OCI-LY1 (cell line): ENCODE results near the gene RALGPS1.

Source experiments
- H2AFZ ChIP-seq: fragments of 200-600 bp; sonication (generic), shearing (Covaris generic); 2 replicates; pipeline ENCODE4 v1.6.0; 2014; ENCODE audit warnings: antibody characterized with exemption, mild to moderate bottlenecking, low read length
- H3F3A ChIP-seq: fragments of 200-600 bp; sonication (generic), shearing (Covaris generic); 2 replicates; pipeline ENCODE4 v1.6.0; 2014; ENCODE audit warnings: mild to moderate bottlenecking, antibody characterized with exemption, low read length, moderate library complexity; ENCODE audit not compliant: insufficient read depth
- H3K27ac ChIP-seq: fragments of 200-600 bp; sonication (generic); 2 replicates; pipeline ENCODE4 v1.5.1; 2014; ENCODE audit warnings: low read length, mixed run types, mild to moderate bottlenecking, low read depth; ENCODE audit not compliant: poor library complexity, severe bottlenecking
- H3K27me3 ChIP-seq: fragments of 200-600 bp; sonication (generic); 2 replicates; pipeline ENCODE4 v1.6.0; 2014; ENCODE audit warnings: antibody characterized with exemption, mild to moderate bottlenecking, low read length, moderate library complexity; ENCODE audit not compliant: insufficient read depth
- H3K36me3 ChIP-seq: fragments of 200-600 bp; sonication (generic); 2 replicates; pipeline ENCODE4 v1.6.1; 2014; ENCODE audit warnings: mild to moderate bottlenecking, antibody characterized with exemption, low read length, moderate library complexity, mixed read lengths; ENCODE audit not compliant: insufficient read depth
- H3K4me1 ChIP-seq: fragments of 200-600 bp; sonication (generic); 2 replicates; pipeline ENCODE4 v1.5.1; 2014; ENCODE audit warnings: mild to moderate bottlenecking, low read length, moderate library complexity; ENCODE audit not compliant: insufficient read depth, severe bottlenecking
- H3K4me2 ChIP-seq: fragments of 200-600 bp; sonication (generic), shearing (Covaris generic); 2 replicates; pipeline ENCODE4 v1.6.1; 2014; ENCODE audit warnings: low read length
- H3K4me3 ChIP-seq: fragments of 200-600 bp; sonication (generic); 2 replicates; pipeline ENCODE4 v1.5.1; 2014; ENCODE audit warnings: low read length, low read depth, mild to moderate bottlenecking, mixed read lengths; ENCODE audit not compliant: poor library complexity, severe bottlenecking
- H3K79me2 ChIP-seq: fragments of 200-600 bp; shearing (Covaris generic); 2 replicates; pipeline ENCODE4 v1.6.1; 2016; ENCODE audit warnings: mixed run types, low read length, mixed read lengths; ENCODE audit not compliant: insufficient read depth
- H3K9ac ChIP-seq: fragments of 200-600 bp; sonication (generic), shearing (Covaris generic); 2 replicates; pipeline ENCODE4 v1.6.1; 2014; ENCODE audit warnings: mild to moderate bottlenecking, low read length, mixed read lengths
- H3K9me2 ChIP-seq: fragments of 200-600 bp; sonication (generic), shearing (Covaris generic); 2 replicates; pipeline ENCODE4 v1.6.1; 2014; ENCODE audit warnings: low read depth, mild to moderate bottlenecking, low read length, mixed read lengths
- H3K9me3 ChIP-seq: fragments of 200-600 bp; shearing (Covaris generic); 2 replicates; pipeline ENCODE4 v1.6.1; 2014; ENCODE audit warnings: low read length, mixed read lengths
- H4K20me1 ChIP-seq: fragments of 200-600 bp; sonication (generic), shearing (Covaris generic); 2 replicates; pipeline ENCODE4 v1.6.0; 2016; ENCODE audit warnings: mild to moderate bottlenecking, low read length; ENCODE audit not compliant: insufficient read depth
- EZH2 ChIP-seq: fragments of 200-600 bp; sonication (generic), shearing (Covaris generic); IDR thresholded peaks from 2 replicates; pipeline ENCODE4 v1.8.0; 2017; ENCODE audit warnings: borderline replicate concordance, mixed run types, mild to moderate bottlenecking, antibody characterized with exemption, low read length, moderate library complexity, mixed read lengths
- TF ChIP-seq, protein P1 (sequence below): fragments of 200-600 bp; sonication (generic), shearing (Covaris generic); IDR thresholded peaks from 2 replicates; pipeline ENCODE4 v1.5.1; 2017; ENCODE audit warnings: mild to moderate bottlenecking, antibody characterized with exemption, low read length, moderate library complexity, mixed read lengths

RALGPS1 gene

DNA sequence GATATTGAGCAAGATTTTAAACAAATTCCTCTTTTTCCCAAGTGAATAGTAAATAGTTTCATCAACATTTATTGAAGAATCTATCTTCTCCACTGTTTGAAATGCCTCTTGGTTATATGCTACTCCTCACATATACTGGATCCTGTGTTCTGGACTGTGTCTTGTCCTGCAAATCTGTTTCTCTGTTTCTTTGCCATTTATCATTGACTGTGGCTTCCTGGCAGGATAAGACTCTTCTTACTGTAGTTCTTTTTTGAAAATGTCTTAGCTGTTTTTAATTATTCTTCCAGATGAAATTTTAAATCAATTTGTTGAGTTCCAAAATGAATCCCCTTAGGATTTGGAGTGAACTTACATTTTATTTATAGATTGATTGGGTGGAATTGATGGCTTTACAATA is 27.8 kb downstream of the RALGPS1 start:
- Histone ChIP-seq H3F3A (no peaks in the 10 kb centered on the region), H3K79me2 (no peaks in the 10 kb centered on the region), H3K36me3 (no peaks in the 10 kb centered on the region), H3K4me3 (no peak overlapping the region), H3K27me3 (no peaks in the 10 kb centered on the region), H3K9ac (no peak overlapping the region), H3K27ac (no peak overlapping the region), H3K4me1 (no peaks in the 10 kb centered on the region), H3K9me3 (no peaks in the 10 kb centered on the region), H3K9me2 (no peaks in the 10 kb centered on the region), H4K20me1 (no peaks in the 10 kb centered on the region), H3K4me2 (no peak overlapping the region), H2AFZ (no peak overlapping the region)
- TF ChIP-seq EZH2 = no peak
- TF ChIP-seq, protein P1, sequence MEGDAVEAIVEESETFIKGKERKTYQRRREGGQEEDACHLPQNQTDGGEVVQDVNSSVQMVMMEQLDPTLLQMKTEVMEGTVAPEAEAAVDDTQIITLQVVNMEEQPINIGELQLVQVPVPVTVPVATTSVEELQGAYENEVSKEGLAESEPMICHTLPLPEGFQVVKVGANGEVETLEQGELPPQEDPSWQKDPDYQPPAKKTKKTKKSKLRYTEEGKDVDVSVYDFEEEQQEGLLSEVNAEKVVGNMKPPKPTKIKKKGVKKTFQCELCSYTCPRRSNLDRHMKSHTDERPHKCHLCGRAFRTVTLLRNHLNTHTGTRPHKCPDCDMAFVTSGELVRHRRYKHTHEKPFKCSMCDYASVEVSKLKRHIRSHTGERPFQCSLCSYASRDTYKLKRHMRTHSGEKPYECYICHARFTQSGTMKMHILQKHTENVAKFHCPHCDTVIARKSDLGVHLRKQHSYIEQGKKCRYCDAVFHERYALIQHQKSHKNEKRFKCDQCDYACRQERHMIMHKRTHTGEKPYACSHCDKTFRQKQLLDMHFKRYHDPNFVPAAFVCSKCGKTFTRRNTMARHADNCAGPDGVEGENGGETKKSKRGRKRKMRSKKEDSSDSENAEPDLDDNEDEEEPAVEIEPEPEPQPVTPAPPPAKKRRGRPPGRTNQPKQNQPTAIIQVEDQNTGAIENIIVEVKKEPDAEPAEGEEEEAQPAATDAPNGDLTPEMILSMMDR = no peak

DNA sequence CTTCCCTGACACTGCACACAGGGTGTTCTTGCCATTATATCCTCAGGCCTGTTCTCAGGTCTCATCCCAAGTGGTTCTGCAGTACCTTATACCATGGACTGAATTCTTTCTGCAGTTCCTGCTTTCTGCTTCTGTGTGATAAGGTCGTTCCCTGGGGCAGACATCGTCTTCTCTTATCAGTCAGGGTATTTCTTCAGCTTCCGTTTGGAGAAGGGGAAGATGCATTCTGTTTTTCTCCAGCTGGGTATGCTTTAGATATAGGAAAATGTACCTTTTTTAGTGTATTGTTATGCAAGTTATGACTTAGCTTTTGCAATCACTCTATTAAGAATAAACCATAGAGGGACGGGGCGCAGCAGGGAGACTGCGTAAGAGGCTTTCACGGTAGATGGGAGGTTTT is 31.1 kb downstream of the RALGPS1 start:
- no peak for TF ChIP-seq EZH2
- TF ChIP-seq, protein P1 = no peak
- H3K79me2 ChIP-seq = no peaks in the 10 kb centered on the region
- no peaks in the 10 kb centered on the region for H3K9me3 ChIP-seq
- no peaks in the 10 kb centered on the region for H3K4me1 ChIP-seq
- H4K20me1 ChIP-seq = no peaks in the 10 kb centered on the region
- H3K4me2 ChIP-seq = no peak overlapping the region
- H3K27ac ChIP-seq = no peak overlapping the region
- H3K9me2 ChIP-seq = no peaks in the 10 kb centered on the region
- no peaks in the 10 kb centered on the region for H3F3A ChIP-seq
- no peak overlapping the region for H2AFZ ChIP-seq
- no peak overlapping the region for H3K4me3 ChIP-seq
- no peaks in the 10 kb centered on the region for H3K27me3 ChIP-seq
- H3K9ac ChIP-seq = no peak overlapping the region
- no peaks in the 10 kb centered on the region for H3K36me3 ChIP-seq

DNA sequence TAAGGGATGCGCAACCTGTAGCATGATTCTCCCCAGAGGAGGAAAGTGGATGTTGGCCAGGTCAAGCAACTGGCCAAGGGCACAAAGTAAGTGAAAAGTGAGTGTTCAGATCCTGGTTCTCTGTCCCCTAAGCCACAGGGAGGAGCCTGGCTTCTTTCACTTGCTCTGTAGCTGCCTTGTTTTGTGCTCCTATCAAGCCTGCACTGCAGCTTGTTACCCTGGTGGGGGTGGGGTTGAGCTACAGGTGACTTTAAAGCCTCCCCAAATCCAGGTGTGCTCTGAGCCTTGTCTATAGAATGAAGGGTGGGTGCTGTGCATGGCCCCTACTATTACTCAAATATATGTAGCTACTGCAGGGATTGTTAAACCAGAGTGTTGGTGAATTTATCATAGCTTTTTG is 32.9 kb downstream of the RALGPS1 start:
- Histone ChIP-seq H3K9me3 (no peaks in the 10 kb centered on the region), H3K4me2 (no peak overlapping the region), H4K20me1 (no peaks in the 10 kb centered on the region), H3K9ac (no peak overlapping the region), H3K4me1 (no peaks in the 10 kb centered on the region), H2AFZ (no peak overlapping the region), H3K27me3 (no peaks in the 10 kb centered on the region), H3K36me3 (no peaks in the 10 kb centered on the region), H3K79me2 (no peaks in the 10 kb centered on the region), H3K4me3 (no peak overlapping the region), H3F3A (no peaks in the 10 kb centered on the region), H3K27ac (no peak overlapping the region), H3K9me2 (no peaks in the 10 kb centered on the region)
- TF ChIP-seq, protein P1 = 0 out of 2 replicates have a peak, but pooled peaks have one; percentile 6
- no peak for TF ChIP-seq EZH2
